Lung (tissue), 12 donors: ENCODE results near the gene CPNE1. TPM values are rescaled to one million over a fixed set of nuclear protein-coding genes. Genes with fewer than 3 reads are reported as not detected.

ENCODE experiments used
- ATAC-seq: fragments of 200-7000 bp; cut with Tn5 transposase; one replicate; pipeline ENCODE4 v1.9.1; 2020; ENCODE audit warnings: moderate number of reproducible peaks; ENCODE audit not compliant: insufficient read depth, low FRiP score
- DNase-seq, 3 donors: peaks; one replicate each; pipeline ENCODE4 v3.0.0-alpha.2; 2013 to 2017
- H3K27ac ChIP-seq, 2 donors: one replicate each; pipeline ENCODE4 v1.5.1; 2013; ENCODE audit warnings: mild to moderate bottlenecking in 2 of 2, moderate library complexity in 2 of 2, control low read depth in 1 of 2, inconsistent platforms in 1 of 2, low read depth in 1 of 2, low read length in 1 of 2
- H3K27me3 ChIP-seq, 3 donors: one replicate each; pipeline ENCODE4 v1.5.1; 2013; ENCODE audit warnings: low read length in 2 of 3; ENCODE audit not compliant: control insufficient read depth in 3 of 3, insufficient read depth in 3 of 3
- H3K36me3 ChIP-seq, 4 donors: one replicate each; pipeline ENCODE4 v1.5.1; 2013; ENCODE audit warnings: low read length in 4 of 4, mild to moderate bottlenecking in 1 of 4, moderate library complexity in 1 of 4; ENCODE audit not compliant: control insufficient read depth in 4 of 4, insufficient read depth in 4 of 4
- H3K4me1 ChIP-seq, 5 donors: one replicate each; pipeline ENCODE4 v1.5.1; 2013; ENCODE audit warnings: low read length in 5 of 5, mild to moderate bottlenecking in 2 of 5, moderate library complexity in 1 of 5; ENCODE audit not compliant: control insufficient read depth in 5 of 5, insufficient read depth in 5 of 5
- H3K4me3 ChIP-seq: one replicate; pipeline ENCODE4 v1.5.1; 2013; ENCODE audit warnings: mild to moderate bottlenecking, control low read depth, moderate library complexity
- H3K9ac ChIP-seq, 2 donors: one replicate each; pipeline ENCODE4 v1.5.1; 2013; ENCODE audit warnings: low read length in 2 of 2, control low read depth in 1 of 2; ENCODE audit not compliant: insufficient read depth in 1 of 2
- H3K9me3 ChIP-seq, 4 donors: one replicate each; pipeline ENCODE4 v1.5.1; 2013; ENCODE audit warnings: low read length in 3 of 4, mild to moderate bottlenecking in 1 of 4, moderate library complexity in 1 of 4; ENCODE audit not compliant: control insufficient read depth in 4 of 4, insufficient read depth in 3 of 4
- WGBS, 2 donors: extraction: QIAGEN DNeasy Blood & Tissue Kit; methylation state at CpG; one replicate each; pipeline ENCODE4 v1.1.7; 2013; 5-methylcytosine and 5-hydroxymethylcytosine counted together
- polyA plus RNA-seq, 2 donors: library from polyadenylated mRNA; stranded (reverse); fragments of 200-250 nt; gene quantifications; one replicate each; pipeline ENCODE4 v1.2.1, GENCODE V29; 2013
- total RNA-seq, 2 donors: library from RNA; depleted of rRNA in 1 of 2; stranded (reverse); fragments of >200 nt in 1 of 2; gene quantifications; one replicate each; pipeline ENCODE4 v1.2.1, GENCODE V29; 2014 to 2021
- TF ChIP-seq, protein P1 (sequence below): IDR thresholded peaks from 2 replicates; pipeline ENCODE4 v1.5.1; 2012; ENCODE audit warnings: mild to moderate bottlenecking; ENCODE audit errors: control extremely low read depth, extremely low read depth
- donor health status: control.
- donor health status: control.
- donor health status: Bipolar disorder and iron deficiency.
- donor health status: healthy.
- donor health status: DM: yes; HTN: yes; CAD: no.

The CPNE1 gene
- total and polyA plus RNA-seq, 4 donors: 91.9 to 180 (median 140) TPM

DNA sequence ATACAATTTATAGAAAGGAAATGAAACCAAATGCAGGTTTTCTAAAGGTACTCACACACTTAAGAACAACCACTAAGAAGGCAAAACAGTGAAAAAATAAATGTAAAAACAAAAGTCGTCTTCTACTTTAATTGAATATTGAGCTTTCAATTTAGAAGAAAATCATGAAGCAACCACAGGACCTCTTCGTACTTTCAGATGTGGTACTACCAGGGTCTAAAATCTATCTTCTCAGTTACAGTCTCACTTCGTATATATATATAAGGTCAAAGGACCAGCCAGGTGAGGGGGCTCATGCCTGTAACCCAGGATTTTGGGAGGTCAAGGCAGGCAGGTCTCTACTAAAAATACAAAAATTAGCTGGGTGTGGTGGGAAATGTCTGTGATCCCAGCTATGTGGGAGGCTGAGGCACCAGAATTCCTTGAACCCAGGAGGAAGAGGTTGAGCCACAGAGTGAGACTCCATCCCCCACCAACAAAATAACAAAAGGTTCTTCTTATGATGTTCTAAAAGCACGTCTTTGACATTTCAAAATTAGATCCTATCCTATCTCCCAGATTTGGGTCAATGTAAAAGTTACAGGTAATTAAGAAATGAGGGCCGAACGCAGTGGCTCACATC is 47.0 kb upstream of the CPNE1 start:
- Histone ChIP-seq H3K9ac (no peak overlapping the region), H3K36me3 (peaks cover 20 to 72% (median 42%) of the 10 kb centered on the region in 4 donors), H3K4me1 (peaks cover 0 to 4% (median 0%) of the 10 kb centered on the region in 5 donors), H3K9me3 (peaks cover 0 to 1% (median 0%) of the 10 kb centered on the region in 4 donors), H3K4me3 (no peak overlapping the region), H3K27ac (no peak overlapping the region), H3K27me3 (no peaks in the 10 kb centered on the region)
- TF ChIP-seq, protein P1, sequence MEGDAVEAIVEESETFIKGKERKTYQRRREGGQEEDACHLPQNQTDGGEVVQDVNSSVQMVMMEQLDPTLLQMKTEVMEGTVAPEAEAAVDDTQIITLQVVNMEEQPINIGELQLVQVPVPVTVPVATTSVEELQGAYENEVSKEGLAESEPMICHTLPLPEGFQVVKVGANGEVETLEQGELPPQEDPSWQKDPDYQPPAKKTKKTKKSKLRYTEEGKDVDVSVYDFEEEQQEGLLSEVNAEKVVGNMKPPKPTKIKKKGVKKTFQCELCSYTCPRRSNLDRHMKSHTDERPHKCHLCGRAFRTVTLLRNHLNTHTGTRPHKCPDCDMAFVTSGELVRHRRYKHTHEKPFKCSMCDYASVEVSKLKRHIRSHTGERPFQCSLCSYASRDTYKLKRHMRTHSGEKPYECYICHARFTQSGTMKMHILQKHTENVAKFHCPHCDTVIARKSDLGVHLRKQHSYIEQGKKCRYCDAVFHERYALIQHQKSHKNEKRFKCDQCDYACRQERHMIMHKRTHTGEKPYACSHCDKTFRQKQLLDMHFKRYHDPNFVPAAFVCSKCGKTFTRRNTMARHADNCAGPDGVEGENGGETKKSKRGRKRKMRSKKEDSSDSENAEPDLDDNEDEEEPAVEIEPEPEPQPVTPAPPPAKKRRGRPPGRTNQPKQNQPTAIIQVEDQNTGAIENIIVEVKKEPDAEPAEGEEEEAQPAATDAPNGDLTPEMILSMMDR: no peak
- no peak for ATAC-seq
- DNase-seq: no peak
- 78 to 90% methylated on average over 6 of the region's 6 CpGs for WGBS, 2 donors

GRCh38 chr20:35710884-35711587 is 46.3 kb upstream of the CPNE1 start:
- Histone ChIP-seq H3K27ac (no peak overlapping the region), H3K36me3 (peaks cover 20 to 72% (median 42%) of the 10 kb centered on the region in 4 donors), H3K9ac (no peak overlapping the region), H3K4me3 (no peak overlapping the region), H3K9me3 (peaks cover 0 to 1% (median 0%) of the 10 kb centered on the region in 4 donors), H3K27me3 (no peaks in the 10 kb centered on the region), H3K4me1 (peaks cover 0 to 4% (median 0%) of the 10 kb centered on the region in 5 donors)
- TF ChIP-seq, protein P1: no peak
- no peak for ATAC-seq
- WGBS, 2 donors: 78 to 86% methylated on average over 6 of the region's 6 CpGs
- DNase-seq: no peak

- Histone ChIP-seq H3K36me3 (peaks cover 24 to 74% (median 41%) of the 10 kb centered on the region in 4 donors), H3K4me3 (no peak overlapping the region), H3K27ac (no peak overlapping the region), H3K9ac (no peak overlapping the region), H3K4me1 (peaks cover 0 to 4% (median 0%) of the 10 kb centered on the region in 5 donors), H3K9me3 (peaks cover 0 to 1% (median 0%) of the 10 kb centered on the region in 4 donors), H3K27me3 (no peaks in the 10 kb centered on the region)
- ATAC-seq: no peak
- DNase-seq: no peak
- TF ChIP-seq, protein P1: no peak
Observed at GRCh38 chr20:35710039-35710438, 45.3 kb upstream of the CPNE1 start.
